Esophagus squamous epithelium (tissue), 4 donors: ENCODE data around the gene ZNF593OS.

Experiments
- CTCF ChIP-seq, 6 experiments: fragments of 450-650 bp in 4 of 6; fragments of 200-600 bp in 2 of 6; sonication (generic) in 2 of 6; IDR thresholded peaks; one replicate each; pipeline ENCODE4 v1.5.1; 2016 to 2019; ENCODE audit warnings: antibody characterized with exemption in 6 of 6, mild to moderate bottlenecking in 4 of 6, moderate library complexity in 4 of 6
- POLR2A ChIP-seq, 4 donors: fragments of 450-650 bp; IDR thresholded peaks; one replicate each; pipeline ENCODE4 v1.6.1; 2017; ENCODE audit warnings: antibody characterized with exemption in 4 of 4, mild to moderate bottlenecking in 4 of 4, moderate library complexity in 3 of 4

- no peak for TF ChIP-seq CTCF (IDR thresholded peaks at IDR 0.05)
- TF ChIP-seq POLR2A (IDR thresholded peaks at IDR 0.05), result no peak
Observed at GRCh38 chr1:26203642-26204318, 32.1 kb upstream of the ZNF593OS start.
